Measurements from ENCODE around the gene TMEM209.

Gene TMEM209

GRCh38 chr7:130154501-130155317 lies 50.5 kb downstream of the TMEM209 start:
- no peak for TF ChIP-seq CTCF (IDR thresholded peaks at IDR 0.05; ENCODE audit: extremely low read depth, insufficient read depth, missing control alignments)
- in situ Hi-C loops (cut with MboI; ENCODE audit: low pct_unique_long_range_greater_than_20kb, low sequenced_read_pairs, unreplicated experiment) = no loop called here
- DNase-seq (ENCODE audit: low spot score) = no peak

GRCh38 chr7:130154131-130154500 lies 51.1 kb downstream of the TMEM209 start:
- in situ Hi-C loops (cut with MboI; ENCODE audit: low pct_unique_long_range_greater_than_20kb, low sequenced_read_pairs, unreplicated experiment) = no loop called here
- no peak for TF ChIP-seq CTCF (IDR thresholded peaks at IDR 0.05; ENCODE audit: extremely low read depth, insufficient read depth, missing control alignments)
- DNase-seq (ENCODE audit: low spot score) = no peak

- no peak for DNase-seq (ENCODE audit: low spot score)
- in situ Hi-C loops (cut with MboI; ENCODE audit: low pct_unique_long_range_greater_than_20kb, low sequenced_read_pairs, unreplicated experiment) = no loop called here
- no peak for TF ChIP-seq CTCF (IDR thresholded peaks at IDR 0.05; ENCODE audit: extremely low read depth, insufficient read depth, missing control alignments)
These were observed 51.8 kb downstream of the TMEM209 start for GRCh38 chr7:130153211-130153908.

GRCh38 chr7:130152493-130153210 lies 52.6 kb downstream of the TMEM209 start:
- in situ Hi-C loops (cut with MboI; ENCODE audit: low pct_unique_long_range_greater_than_20kb, low sequenced_read_pairs, unreplicated experiment) = no loop called here
- TF ChIP-seq CTCF (IDR thresholded peaks at IDR 0.05; ENCODE audit: extremely low read depth, insufficient read depth, missing control alignments) = no peak

GRCh38 chr7:130151591-130152492 lies 53.4 kb downstream of the TMEM209 start:
- in situ Hi-C loops (cut with MboI; ENCODE audit: low pct_unique_long_range_greater_than_20kb, low sequenced_read_pairs, unreplicated experiment) = no loop called here

More at GRCh38 chr7:130152493-130153210, 52.6 kb downstream of the TMEM209 start:
- DNase-seq (ENCODE audit: low spot score) = no peak

More at GRCh38 chr7:130151591-130152492, 53.4 kb downstream of the TMEM209 start:
- no peak for TF ChIP-seq CTCF (IDR thresholded peaks at IDR 0.05; ENCODE audit: extremely low read depth, insufficient read depth, missing control alignments)
- no peak for DNase-seq (ENCODE audit: low spot score)

All from GM13977 (cell line).